ENCODE data around the gene SPTB.

Gene SPTB

GRCh38 chr14:64702493-64703394, 177.0 kb downstream of the SPTB start:
- TF ChIP-seq GATA1 (IDR thresholded peaks at IDR 0.05; ENCODE audit: low read depth, low read length) = no peak
- no peak for TF ChIP-seq POLR2A (IDR thresholded peaks at IDR 0.05; ENCODE audit: low read length)
- DNase-seq = peak in 1 of 2 experiments; percentile 17

DNA sequence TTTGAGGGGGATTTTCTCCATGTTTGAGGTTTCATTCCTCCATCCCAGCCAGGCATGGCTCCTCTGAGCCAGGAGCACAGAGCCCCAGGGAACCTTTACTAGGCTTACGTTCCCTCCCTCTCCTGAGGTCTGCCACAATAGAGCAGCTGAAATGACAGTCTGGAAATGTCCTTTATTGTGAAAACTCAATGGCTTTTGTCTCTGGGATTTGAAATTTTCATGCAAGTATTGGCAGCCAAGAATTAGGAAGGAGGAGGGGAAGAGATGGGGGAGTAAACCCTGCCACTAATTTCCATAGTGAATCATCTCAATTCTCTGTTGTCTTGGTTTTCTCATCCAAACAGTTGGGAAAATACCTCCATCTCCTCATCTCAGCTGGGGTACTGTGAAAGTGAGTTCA, 178.0 kb downstream of the SPTB start:
- DNase-seq = no peak
- TF ChIP-seq POLR2A (IDR thresholded peaks at IDR 0.05; ENCODE audit: low read length) = no peak
- TF ChIP-seq GATA1 (IDR thresholded peaks at IDR 0.05; ENCODE audit: low read depth, low read length) = no peak

DNA sequence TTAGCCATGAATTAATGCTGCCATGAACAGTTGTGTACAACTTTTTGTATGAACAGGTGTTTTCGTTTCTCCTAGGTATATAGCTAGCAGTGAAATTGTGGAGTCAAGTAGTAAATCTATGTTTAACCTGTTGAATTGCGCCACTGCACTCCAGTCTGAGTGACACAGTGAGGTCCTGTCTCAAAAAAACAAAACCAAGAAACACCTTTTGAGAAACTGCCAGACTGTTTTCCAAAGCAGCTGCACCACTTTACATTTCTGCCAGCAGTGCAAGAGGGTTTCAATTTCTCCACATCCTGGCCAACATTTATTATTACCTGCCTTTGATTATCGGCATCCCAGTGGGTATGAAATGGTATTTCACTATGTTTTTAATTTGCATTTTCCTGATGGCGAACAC, 178.8 kb downstream of the SPTB start:
- no peak for TF ChIP-seq POLR2A (IDR thresholded peaks at IDR 0.05; ENCODE audit: low read length)
- TF ChIP-seq GATA1 (IDR thresholded peaks at IDR 0.05; ENCODE audit: low read depth, low read length) = no peak

GRCh38 chr14:64700290-64700689, 179.4 kb downstream of the SPTB start:
- DNase-seq = no peak
- no peak for TF ChIP-seq GATA1 (IDR thresholded peaks at IDR 0.05; ENCODE audit: low read depth, low read length)
- TF ChIP-seq POLR2A (IDR thresholded peaks at IDR 0.05; ENCODE audit: low read length) = no peak

More for the DNA sequence above, 178.8 kb downstream of the SPTB start:
- no peak for DNase-seq

- no peak for DNase-seq
- TF ChIP-seq POLR2A (IDR thresholded peaks at IDR 0.05; ENCODE audit: low read length) (no peak), GATA1 (IDR thresholded peaks at IDR 0.05; ENCODE audit: low read depth, low read length) (no peak)
Observed at GRCh38 chr14:64698903-64699302, 180.8 kb downstream of the SPTB start.

- TF ChIP-seq POLR2A (IDR thresholded peaks at IDR 0.05; ENCODE audit: low read length) (no peak), GATA1 (IDR thresholded peaks at IDR 0.05; ENCODE audit: low read depth, low read length) (no peak)
- DNase-seq = no peak
Observed at GRCh38 chr14:64696355-64696857, 183.3 kb downstream of the SPTB start.
